Activated CD8-positive, alpha-beta T cell treated with anti-CD3 and anti-CD28 coated beads, Interleukin-2, amount 10 ng/mL, durations not matched to agents 7 days and 5 days (primary cell): ENCODE results near the gene C22orf31. TPM values are rescaled to one million over a fixed set of nuclear protein-coding genes. Genes with fewer than 3 reads are reported as not detected.
"Not testable (repeated sequence)": the region's sequence is repeated elsewhere in the genome, so short reads cannot be mapped to it uniquely, and the experiment has no call there.

ENCODE experiments used
- ATAC-seq: fragments of 150-1000 bp; cut with Tn5 transposase; one replicate; pipeline ENCODE4 v1.10.0; 2021; ENCODE audit warnings: moderate library complexity
- CTCF ChIA-PET: fragments of 350-600 bp; sonication (Branson Sonifier 250); formaldehyde crosslinking; loops from one replicate; lab custom pipeline; 2021; ENCODE audit warnings: antibody characterized with exemption; lab: Charles Lee
- POLR2A ChIA-PET: fragments of 350-600 bp; sonication (Branson Sonifier 250); formaldehyde crosslinking; loops from one replicate; lab custom pipeline; 2021; ENCODE audit warnings: antibody characterized with exemption; lab: Charles Lee
- DNase-seq: peaks from one replicate; pipeline ENCODE4 v3.0.0-alpha.2; 2020
- H3K27ac Mint-ChIP-seq: one replicate; pipeline ENCODE4 v1.8.0; 2021; ENCODE audit warnings: mild to moderate bottlenecking, mixed read lengths
- H3K27me3 Mint-ChIP-seq: one replicate; pipeline ENCODE4 v1.8.0; 2021; ENCODE audit warnings: low read depth, mixed read lengths
- H3K36me3 Mint-ChIP-seq: one replicate; pipeline ENCODE4 v1.8.0; 2021; ENCODE audit warnings: low read depth, mixed read lengths
- H3K4me1 Mint-ChIP-seq: one replicate; pipeline ENCODE4 v1.8.0; 2021; ENCODE audit warnings: low read depth, mixed read lengths
- H3K4me3 Mint-ChIP-seq: one replicate; pipeline ENCODE4 v1.8.0; 2021; ENCODE audit warnings: mild to moderate bottlenecking, mixed read lengths
- H3K9me3 Mint-ChIP-seq: one replicate; pipeline ENCODE4 v1.8.0; 2022; ENCODE audit warnings: mixed read lengths; ENCODE audit not compliant: insufficient read depth
- total RNA-seq, 2 experiments: library from RNA; stranded (reverse); gene quantifications; one replicate each; pipeline ENCODE4 v1.2.3, GENCODE V29; 2021

C22orf31 gene
- total RNA-seq, 2 experiments from 2014 or later: not detected

DNA sequence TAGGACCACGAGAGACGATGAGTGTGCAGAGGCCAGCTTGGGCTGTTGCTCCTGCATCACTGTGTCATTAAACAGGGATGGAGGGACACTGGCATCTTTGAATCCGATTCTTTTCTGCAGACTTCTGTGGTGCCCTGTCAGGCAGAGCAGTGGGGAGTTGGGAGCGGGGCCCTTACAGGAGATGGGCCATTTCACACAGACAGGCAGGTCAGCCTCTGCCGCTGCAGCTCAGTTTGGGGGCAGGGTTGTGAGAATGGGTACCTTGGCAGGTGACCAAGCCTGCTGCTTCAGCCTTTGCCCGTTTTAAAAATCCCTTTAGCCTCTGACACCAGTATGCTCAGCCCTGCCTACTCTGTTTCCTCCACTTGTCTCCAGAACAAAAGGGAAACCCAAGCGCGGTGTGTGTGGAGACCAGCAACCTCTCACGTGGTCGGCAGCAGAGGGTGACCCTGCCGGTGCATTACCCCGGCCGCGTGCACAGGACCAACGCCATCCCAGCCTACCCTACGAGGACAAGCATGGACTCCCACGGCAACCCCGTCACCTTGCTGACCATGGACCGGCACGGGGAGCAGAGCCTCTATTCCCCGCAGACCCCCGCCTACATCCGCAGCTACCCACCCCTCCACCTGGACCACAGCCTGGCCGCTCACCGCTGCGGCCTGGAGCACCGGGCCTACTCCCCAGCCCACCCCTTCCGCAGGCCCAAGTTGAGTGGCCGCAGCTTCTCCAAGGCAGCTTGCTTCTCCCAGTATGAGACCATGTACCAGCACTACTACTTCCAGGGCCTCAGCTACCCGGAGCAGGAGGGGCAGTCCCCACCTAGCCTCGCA, 12.6 kb downstream of the C22orf31 start:
- ATAC-seq: no peak
- Mint-ChIP-seq H3K27ac (no peak overlapping the region), H3K4me1 (no peaks in the 10 kb centered on the region), H3K9me3 (no peaks in the 10 kb centered on the region), H3K27me3 (no peaks in the 10 kb centered on the region), H3K36me3 (no peaks in the 10 kb centered on the region), H3K4me3 (no peak overlapping the region)
- no peak for DNase-seq
- CTCF ChIA-PET: interaction anchor here (1.5 kb wide), 1 partner anchor 8 kb away, joined by 5 read pairs; no protein-coding TSS in a partner anchor
- POLR2A ChIA-PET: no interaction called here

- ChIA-PET POLR2A (no interaction called here), CTCF (interaction anchor here (9.8 kb wide), 1 partner anchor 188 kb away, joined by 95 read pairs; no protein-coding TSS in a partner anchor)
- ATAC-seq (no peak), DNase-seq (no peak)
- peaks cover 13% of the 10 kb centered on the region for H3K4me1 Mint-ChIP-seq
- no peak overlapping the region for H3K4me3 Mint-ChIP-seq
- H3K9me3 Mint-ChIP-seq: no peaks in the 10 kb centered on the region
- H3K27me3 Mint-ChIP-seq: peaks cover 5% of the 10 kb centered on the region
- H3K36me3 Mint-ChIP-seq: no peaks in the 10 kb centered on the region
- no peak overlapping the region for H3K27ac Mint-ChIP-seq
Measured at GRCh38 chr22:29044657-29045176, 16.9 kb downstream of the C22orf31 start.

DNA sequence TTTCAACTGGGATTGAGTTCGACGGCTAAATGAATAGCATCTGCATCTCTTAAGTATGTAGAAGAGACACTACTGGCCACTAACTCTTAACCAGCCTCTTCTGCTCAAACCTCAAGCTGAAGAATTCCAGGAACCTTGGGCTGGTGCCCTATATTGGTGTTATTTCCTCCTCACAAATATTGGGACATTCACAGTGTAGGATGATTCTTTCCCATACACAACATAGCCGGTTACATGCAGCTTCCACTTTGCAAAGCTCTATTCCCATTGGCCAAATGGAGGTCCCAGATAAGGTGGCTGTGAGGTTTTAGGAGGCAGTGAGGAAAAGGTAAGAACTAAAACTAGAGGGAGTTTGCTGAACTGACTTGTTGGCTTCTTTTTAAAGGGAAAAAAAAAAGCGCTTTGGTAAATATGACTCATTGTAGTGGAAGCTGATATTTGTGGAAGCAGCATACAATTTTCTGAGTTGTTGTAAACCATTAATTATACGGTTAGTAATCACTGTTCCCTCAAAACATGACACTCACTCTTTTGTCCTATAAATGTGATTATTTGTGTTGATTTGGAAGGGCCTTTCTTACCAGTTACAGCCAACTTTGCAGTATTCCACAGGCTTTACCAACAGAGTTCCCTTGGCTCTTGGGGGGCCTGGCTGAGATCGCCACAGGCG, 17.6 kb downstream of the C22orf31 start:
- Mint-ChIP-seq H3K4me3 (no peak overlapping the region), H3K27ac (no peak overlapping the region), H3K27me3 (peaks cover 5% of the 10 kb centered on the region), H3K9me3 (no peaks in the 10 kb centered on the region), H3K4me1 (peaks cover 13% of the 10 kb centered on the region), H3K36me3 (no peaks in the 10 kb centered on the region)
- DNase-seq (no peak), ATAC-seq (no peak)
- ChIA-PET POLR2A (no interaction called here), CTCF (interaction anchor here (1.2 to 9.8 kb wide), 3 partner anchors 187 to 214 kb away, joined by 4 to 95 read pairs (median 6); no protein-coding TSS in a partner anchor)

DNA sequence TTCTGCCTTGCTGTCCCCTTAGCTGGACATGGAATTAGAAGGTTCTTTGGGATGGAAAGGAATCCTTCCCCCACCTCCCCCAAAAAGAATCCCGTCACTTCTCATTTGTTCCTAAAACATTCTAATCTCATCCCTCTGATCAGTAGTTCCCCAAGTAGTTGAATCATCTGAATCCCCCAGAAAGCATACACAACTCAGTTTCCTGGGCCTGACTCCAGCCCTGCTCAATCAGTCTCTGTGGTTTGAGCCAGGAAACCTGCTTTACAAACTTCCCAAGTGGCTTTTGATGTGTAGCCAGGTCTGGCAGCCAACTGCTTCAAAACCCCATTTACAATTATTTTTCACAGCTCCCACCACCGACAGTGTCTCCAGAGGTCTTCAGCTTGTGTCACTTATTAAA, 20.2 kb downstream of the C22orf31 start:
- POLR2A ChIA-PET: no interaction called here
- H3K4me3 Mint-ChIP-seq: no peak overlapping the region

GRCh38 chr22:29040385-29041275, 21.0 kb downstream of the C22orf31 start:
- CTCF ChIA-PET: interaction anchor here (0.8 to 9.8 kb wide), 47 partner anchors 9 to 461 kb away, joined by 3 to 95 read pairs (median 5); partner anchors contain the start of gene KREMEN1
- POLR2A ChIA-PET: interaction anchor here (1.1 to 1.3 kb wide), 2 partner anchors 184 to 204 kb away, joined by 3 read pairs; no protein-coding TSS in a partner anchor
- Mint-ChIP-seq H3K9me3 (no peaks in the 10 kb centered on the region), H3K4me3 (no peak overlapping the region), H3K27me3 (peaks cover 11% of the 10 kb centered on the region), H3K4me1 (peaks cover 13% of the 10 kb centered on the region), H3K27ac (no peak overlapping the region), H3K36me3 (no peaks in the 10 kb centered on the region)
- DNase-seq: peak; percentile 81
- ATAC-seq: peak; percentile 84

More for the DNA sequence above, 20.2 kb downstream of the C22orf31 start:
- Mint-ChIP-seq H3K4me1 (peaks cover 13% of the 10 kb centered on the region), H3K9me3 (no peaks in the 10 kb centered on the region), H3K27me3 (peaks cover 7% of the 10 kb centered on the region), H3K36me3 (no peaks in the 10 kb centered on the region), H3K27ac (no peak overlapping the region)
- CTCF ChIA-PET: interaction anchor here (0.8 to 9.8 kb wide), 36 partner anchors 9 to 441 kb away, joined by 3 to 95 read pairs (median 5); no protein-coding TSS in a partner anchor
- ATAC-seq (no peak), DNase-seq (no peak)

DNA sequence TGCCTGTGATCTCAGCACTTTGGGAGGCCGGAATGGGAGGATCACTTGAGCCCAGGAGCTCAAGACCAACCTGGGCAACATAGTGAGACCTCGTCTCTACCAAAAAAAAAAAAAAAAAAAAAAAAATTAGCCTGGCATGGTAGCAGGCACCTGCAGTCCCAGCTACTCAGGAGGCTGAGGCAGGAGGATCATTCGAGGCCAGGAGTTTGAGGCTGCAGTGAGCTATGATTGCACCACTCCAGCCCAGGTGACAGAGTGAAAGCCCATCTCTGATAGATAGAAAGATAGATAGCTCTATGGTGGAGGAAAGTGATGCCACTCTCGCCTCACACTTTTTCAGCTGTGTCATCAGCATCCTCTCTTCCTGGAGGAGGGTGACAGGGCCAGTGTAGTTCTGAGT, 21.9 kb downstream of the C22orf31 start:
- H3K4me1 Mint-ChIP-seq: peaks cover 13% of the 10 kb centered on the region

GRCh38 chr22:29039148-29039547, 22.5 kb downstream of the C22orf31 start:
- DNase-seq (no peak), ATAC-seq (no peak)
- POLR2A ChIA-PET: no interaction called here
- H3K27ac Mint-ChIP-seq: no peak overlapping the region
- H3K4me3 Mint-ChIP-seq: no peak overlapping the region
- CTCF ChIA-PET: interaction anchor here (0.6 to 9.8 kb wide), 9 partner anchors 10 to 439 kb away, joined by 3 to 95 read pairs (median 13); no protein-coding TSS in a partner anchor
- no peaks in the 10 kb centered on the region for H3K9me3 Mint-ChIP-seq
- peaks cover 13% of the 10 kb centered on the region for H3K4me1 Mint-ChIP-seq
- no peaks in the 10 kb centered on the region for H3K36me3 Mint-ChIP-seq
- peaks cover 13% of the 10 kb centered on the region for H3K27me3 Mint-ChIP-seq

More for the DNA sequence above, 21.9 kb downstream of the C22orf31 start:
- peaks cover 12% of the 10 kb centered on the region for H3K27me3 Mint-ChIP-seq
- H3K9me3 Mint-ChIP-seq, H3K27ac Mint-ChIP-seq, DNase-seq, ATAC-seq, H3K36me3 Mint-ChIP-seq, H3K4me3 Mint-ChIP-seq: not testable (repeated sequence)
- ChIA-PET CTCF (interaction anchor here (1.4 to 9.8 kb wide), 13 partner anchors 11 to 439 kb away, joined by 3 to 95 read pairs (median 6); no protein-coding TSS in a partner anchor), POLR2A (interaction anchor here (1.1 kb wide), 1 partner anchor 183 kb away, joined by 3 read pairs; no protein-coding TSS in a partner anchor)

DNA sequence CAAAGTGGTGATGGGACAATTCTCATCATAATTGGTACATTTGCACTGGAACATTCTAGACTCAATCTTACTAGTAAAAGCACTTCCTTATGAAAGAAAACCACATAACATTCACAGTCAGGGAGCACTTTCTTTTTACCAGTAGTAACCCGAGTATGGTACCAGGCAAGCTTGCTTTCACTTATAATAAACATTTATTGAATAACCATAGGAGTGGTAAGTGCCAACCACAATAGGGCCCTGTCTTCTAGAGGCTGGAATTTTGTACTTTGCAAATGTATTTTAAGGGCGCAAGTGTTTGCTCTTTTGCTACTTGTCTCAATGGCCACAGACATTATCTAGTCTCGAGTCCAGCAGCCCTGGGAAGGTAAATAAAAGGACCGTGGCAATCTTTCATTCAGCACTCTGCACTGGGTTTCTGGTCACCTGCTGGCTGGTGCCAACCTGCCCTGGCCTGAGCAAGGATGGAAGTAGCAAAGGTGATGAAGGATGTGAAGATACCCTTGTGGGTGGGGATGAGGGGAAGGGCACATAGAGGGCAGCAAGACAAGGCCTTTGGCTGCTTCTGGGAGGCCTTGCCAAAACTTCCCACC, 24.2 kb downstream of the C22orf31 start:
- Mint-ChIP-seq H3K4me3 (no peak overlapping the region), H3K27ac (no peak overlapping the region), H3K27me3 (peaks cover 20% of the 10 kb centered on the region), H3K4me1 (peaks cover 13% of the 10 kb centered on the region), H3K36me3 (no peaks in the 10 kb centered on the region), H3K9me3 (no peaks in the 10 kb centered on the region)
- ATAC-seq (no peak), DNase-seq (no peak)
- CTCF ChIA-PET: interaction anchor here (1.4 to 9.8 kb wide), 3 partner anchors 20 to 437 kb away, joined by 3 to 95 read pairs (median 58); no protein-coding TSS in a partner anchor
- POLR2A ChIA-PET: no interaction called here

DNA sequence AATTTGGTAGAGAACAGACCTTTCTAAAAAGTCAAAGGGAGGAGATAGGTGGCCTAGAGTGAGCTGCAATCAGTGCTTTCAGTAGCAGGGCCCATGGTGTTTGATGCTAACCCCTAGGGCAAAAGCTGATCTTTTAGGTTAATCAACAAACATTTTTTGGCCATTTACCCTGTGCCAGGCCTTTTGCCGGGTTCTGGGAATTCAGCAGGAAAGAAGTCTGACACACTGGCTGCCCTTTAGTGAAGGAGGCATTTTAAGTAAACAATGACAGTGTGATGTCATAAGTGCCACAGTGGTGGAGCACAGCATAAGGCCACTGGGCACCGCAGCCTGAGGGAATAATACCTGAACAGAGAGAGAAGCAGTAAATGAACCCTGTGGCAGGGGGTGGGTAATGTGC, 29.0 kb downstream of the C22orf31 start:
- H3K4me3 Mint-ChIP-seq: no peak overlapping the region
- no peak overlapping the region for H3K27ac Mint-ChIP-seq
- no peaks in the 10 kb centered on the region for H3K9me3 Mint-ChIP-seq
- H3K27me3 Mint-ChIP-seq: peaks cover 41% of the 10 kb centered on the region
- ATAC-seq: no peak
- peaks cover 19% of the 10 kb centered on the region for H3K4me1 Mint-ChIP-seq
- ChIA-PET CTCF (no interaction called here), POLR2A (no interaction called here)
- H3K36me3 Mint-ChIP-seq: no peaks in the 10 kb centered on the region
- DNase-seq: no peak

GRCh38 chr22:29032014-29032475, 29.6 kb downstream of the C22orf31 start:
- DNase-seq (no peak), ATAC-seq (no peak)
- H3K27me3 Mint-ChIP-seq: peaks cover 41% of the 10 kb centered on the region
- peaks cover 19% of the 10 kb centered on the region for H3K4me1 Mint-ChIP-seq
- CTCF ChIA-PET: interaction anchor here (0.7 to 1.8 kb wide), 3 partner anchors 9 to 432 kb away, joined by 5 to 8 read pairs (median 6); no protein-coding TSS in a partner anchor
- H3K27ac Mint-ChIP-seq: no peak overlapping the region
- no peaks in the 10 kb centered on the region for H3K36me3 Mint-ChIP-seq
- H3K9me3 Mint-ChIP-seq: no peaks in the 10 kb centered on the region
- POLR2A ChIA-PET: no interaction called here
- H3K4me3 Mint-ChIP-seq: no peak overlapping the region
